GOT3 (cell line): ENCODE data around the gene KLF16.

Experiments used
- DNase-seq: peaks from one replicate; lab custom pipeline; 2025; ENCODE audit warnings: mixed read lengths; lab: John Stamatoyannopoulos, UW

Gene KLF16

GRCh38 chr19:1823020-1823419 is 40.4 kb downstream of the KLF16 start:
- DNase-seq: no peak

- no peak for DNase-seq
These were observed 41.2 kb downstream of the KLF16 start for GRCh38 chr19:1822210-1822609.

DNA sequence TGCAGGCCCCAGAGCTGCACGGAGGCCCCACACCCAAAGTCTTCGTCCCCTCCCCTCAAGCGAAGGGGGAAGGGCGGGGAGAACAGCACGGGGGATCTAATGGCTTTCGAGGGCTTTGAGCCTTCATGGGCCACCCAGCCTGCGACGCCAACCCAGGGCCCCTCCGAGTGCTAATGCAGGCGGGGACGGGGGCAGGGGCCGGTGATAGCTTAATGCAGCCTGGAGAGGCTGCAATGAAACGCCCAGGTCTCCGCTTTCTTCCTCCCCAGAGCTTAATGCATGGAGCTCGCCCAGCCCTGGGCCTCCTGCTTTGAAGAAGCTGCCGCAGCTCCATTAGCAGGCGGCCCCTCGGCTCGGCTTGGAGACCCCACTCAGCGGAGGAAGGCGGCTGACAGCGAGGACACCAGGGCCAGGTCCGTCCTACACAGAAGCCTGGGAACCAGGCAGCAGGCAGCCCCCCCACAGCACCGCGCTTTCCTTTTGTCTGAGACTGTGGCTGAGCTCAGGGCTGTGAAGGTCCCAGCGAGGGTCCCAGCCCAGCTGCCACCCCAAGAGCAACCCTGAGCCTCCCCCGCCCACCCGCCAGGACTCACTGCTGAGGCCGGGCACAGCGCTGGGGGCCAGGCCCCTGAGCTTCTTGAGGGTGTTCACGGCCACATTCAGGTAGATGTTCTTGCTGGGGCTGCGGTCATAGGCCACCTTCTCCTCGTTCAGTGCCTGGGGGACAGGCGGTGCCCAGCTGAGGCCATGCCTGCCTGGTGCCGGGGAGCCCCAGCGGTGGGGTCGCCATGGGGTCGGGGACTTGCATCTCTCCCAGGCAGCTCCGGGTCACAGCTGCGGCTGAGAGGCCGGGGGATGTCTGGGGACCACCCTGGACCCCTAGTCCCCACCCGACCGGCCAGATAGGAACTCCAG is 43.8 kb downstream of the KLF16 start:
- no peak for DNase-seq

- no peak for DNase-seq
These were observed 44.7 kb downstream of the KLF16 start for GRCh38 chr19:1818549-1819195.

- no peak for DNase-seq
These were observed 45.7 kb downstream of the KLF16 start for GRCh38 chr19:1817553-1818179.

- DNase-seq: no peak
These were observed 46.7 kb downstream of the KLF16 start for GRCh38 chr19:1816530-1817298.

GRCh38 chr19:1815605-1816529 is 47.5 kb downstream of the KLF16 start:
- DNase-seq: no peak

DNA sequence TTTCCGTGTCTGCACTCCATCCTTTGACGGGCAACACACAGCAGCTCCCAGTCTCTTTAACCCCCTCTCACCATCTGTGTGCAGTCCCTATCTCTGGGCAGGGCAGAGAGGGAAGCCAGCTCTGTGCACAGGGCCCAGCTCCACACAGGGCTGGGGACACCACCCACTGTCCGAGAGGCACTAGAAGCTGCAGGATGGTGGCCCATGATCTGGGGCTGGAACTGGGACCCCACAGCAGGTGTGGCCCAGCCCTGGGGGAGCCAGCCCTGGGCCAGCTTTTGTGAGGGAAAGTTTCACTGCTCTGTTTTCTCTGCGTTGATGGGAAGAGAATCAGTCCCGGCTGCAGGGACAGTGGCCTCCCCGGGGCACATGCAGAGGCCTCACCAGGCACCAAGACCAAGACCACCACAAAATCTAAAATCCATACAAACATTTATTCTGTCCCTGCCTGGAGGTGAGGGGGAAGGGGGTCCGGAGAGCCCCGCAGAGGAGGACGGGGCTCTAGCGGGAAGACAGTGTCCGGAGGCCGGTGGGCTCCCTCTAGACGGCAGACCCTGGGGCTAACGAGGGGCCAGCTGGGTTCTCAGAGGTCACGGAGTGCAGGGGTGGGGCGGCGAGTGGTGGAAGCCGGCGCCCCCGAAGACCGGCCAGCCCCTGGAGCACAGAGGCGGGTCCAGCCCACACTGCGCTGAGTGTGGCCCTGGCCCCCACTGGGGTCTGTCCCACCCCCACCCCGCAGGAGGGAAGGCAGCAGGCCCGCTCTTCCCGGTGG is 48.4 kb downstream of the KLF16 start:
- DNase-seq: no peak

DNA sequence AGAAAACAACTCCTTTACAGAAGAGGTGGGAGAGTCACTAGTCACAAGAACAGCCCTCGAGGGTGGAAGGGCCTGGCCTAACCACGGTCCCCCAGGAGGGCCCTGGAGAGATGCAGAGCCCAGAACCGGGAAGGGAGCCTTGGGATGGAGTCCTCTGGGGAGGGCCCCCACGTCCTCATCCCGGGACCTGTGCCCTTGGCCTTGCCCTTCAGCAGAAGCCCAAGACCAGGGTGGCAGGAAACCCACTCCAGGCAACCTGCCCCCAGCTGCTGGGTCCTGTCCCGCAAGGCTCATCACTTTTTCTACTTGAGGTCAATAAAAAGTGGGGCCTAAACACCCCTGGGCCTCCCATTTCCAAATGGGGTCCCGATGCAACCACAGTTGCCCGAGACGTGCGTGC is 49.0 kb downstream of the KLF16 start:
- DNase-seq: no peak

- DNase-seq: no peak
These were observed 49.9 kb downstream of the KLF16 start for GRCh38 chr19:1813192-1814182.

GRCh38 chr19:1812426-1813191 is 50.8 kb downstream of the KLF16 start:
- DNase-seq: peak; percentile 79

DNA sequence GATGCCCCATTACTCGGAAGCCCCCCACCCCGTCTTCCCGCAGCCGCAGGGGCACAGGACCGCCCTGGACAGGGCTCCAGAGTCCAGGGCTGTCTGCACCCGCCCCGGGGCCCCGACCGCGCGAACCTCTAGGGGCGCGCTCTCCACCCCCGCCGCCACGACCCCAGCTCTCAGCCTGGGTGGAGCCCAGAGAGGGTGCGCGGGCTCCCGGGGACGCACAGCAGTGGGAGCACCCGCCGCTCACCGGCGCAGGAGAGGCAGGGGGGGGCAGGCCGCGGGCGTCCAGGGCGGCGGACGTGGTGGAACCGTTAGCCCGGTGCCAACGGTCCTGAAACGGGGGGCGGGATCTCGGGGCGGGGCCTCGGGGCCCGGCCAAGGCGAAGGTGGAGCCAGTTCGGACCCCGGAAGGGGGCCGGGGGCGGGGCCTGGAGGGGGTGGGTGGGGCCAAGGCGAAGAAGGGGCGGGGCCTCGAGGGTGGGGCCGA is 51.4 kb downstream of the KLF16 start, which contains the start of gene ATP8B3:
TSS of gene ATP8B3 (minus strand) at position 335 of the 484 bp plus-strand sequence. CDS start 540 bp downstream, outside the sequence.
- no peak for DNase-seq

DNA sequence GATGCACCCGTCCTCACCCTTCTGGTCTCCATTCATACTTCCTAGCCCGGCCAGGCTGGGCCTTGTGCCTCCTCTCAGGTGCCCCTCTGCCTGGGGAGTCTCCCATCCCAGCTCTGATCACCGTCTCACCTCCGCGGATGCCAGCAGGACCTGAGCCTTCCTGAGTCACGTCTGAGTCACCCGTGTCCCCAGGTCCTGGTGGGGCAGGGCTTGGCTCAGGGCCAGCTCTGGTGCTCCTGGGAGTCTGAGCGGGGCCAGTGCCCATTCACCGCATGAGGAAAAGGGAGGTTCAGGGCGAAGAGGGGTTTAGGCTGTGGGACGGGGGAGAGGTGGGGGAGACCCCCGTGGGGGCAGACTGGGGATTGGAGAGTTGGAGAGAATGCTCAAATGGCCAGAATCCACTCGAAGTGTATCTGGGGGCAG is 51.9 kb downstream of the KLF16 start:
- DNase-seq: no peak

DNA sequence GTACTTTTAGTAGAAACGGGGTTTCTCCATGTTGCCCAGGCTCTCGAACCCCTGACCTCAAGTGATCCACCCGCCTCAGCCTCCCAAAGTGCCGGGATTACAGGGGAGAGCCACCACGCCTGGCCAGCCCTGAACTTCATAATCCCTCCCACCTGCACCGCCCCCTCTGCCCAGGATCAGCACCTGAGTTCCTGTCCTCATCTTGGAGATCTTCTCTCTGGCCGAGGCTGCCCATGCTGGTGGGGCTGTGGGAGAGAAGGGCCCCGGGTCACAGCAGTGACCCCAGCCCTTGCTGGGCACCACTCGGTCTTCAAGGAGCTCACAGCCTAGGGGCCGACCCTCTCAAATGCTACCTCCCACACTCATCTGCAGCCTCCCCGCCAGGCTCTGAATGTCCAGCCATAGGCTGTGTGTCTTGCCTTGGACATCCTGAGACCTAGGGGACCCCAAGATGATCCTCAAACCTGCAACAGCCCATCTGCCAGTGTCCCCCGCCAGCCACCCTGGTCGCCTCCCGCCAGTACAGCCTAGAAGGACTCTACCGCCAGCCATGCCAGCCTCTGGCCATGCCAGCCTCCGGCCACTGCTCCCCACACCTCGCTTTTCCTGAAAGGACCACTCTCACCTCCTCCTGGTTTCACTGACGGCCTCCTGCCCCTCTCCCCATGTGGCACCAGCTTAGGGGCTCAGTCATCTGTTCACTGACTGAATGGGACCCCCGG is 52.8 kb downstream of the KLF16 start:
- no peak for DNase-seq

GRCh38 chr19:1809678-1810077 is 53.7 kb downstream of the KLF16 start:
- DNase-seq: no peak

DNA sequence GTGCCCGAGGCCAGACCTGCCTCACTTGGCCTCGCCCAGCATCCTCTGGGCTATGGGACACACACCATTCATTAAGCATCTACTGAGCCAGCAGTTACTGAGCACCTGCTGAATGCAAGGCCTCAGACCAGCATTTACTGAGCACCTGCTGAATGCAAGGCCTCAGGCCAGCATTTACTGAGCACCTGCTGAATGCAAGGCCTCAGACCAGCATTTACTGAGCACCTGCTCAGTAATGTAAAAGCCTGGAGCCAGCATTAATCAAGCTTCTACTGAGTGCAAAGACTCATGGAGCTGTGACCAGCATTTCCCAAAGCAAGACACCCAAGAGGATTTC is 55.0 kb downstream of the KLF16 start:
- DNase-seq: no peak

DNA sequence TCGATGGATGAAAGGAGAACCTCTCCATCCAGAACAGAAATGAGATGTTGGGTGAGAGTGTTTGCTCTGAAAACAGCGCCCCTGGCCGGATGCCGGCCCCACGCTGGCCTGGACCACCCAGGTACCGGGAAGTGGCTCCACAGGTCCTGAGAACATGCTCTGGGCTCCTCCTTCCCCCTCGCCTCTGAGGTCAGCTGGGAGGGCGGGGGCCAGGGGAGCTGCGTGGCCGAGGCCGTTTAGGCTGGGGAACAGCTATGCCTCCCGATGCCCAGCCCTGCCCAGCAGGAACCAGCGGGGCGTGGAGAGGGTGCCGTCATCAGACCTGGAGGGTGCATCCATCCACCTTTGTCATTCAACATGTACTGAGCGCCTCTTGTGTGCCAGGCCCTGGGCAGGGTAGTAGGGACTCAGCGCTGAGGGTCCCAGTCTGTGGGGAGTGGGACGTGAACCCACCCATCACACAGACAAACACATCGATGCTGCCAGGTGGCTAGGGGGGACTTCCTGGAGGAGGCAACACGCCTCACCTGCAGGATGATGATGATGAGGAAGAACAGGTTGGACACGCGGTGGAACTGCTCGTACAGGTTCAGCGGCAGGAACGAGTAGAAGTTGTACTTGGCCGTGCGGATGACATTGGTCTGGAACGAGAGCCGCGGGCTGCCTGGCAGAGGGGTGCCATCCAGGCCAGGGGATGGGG is 55.5 kb downstream of the KLF16 start:
- DNase-seq: no peak
